ENCODE results near the gene PTPRD.

DNA sequence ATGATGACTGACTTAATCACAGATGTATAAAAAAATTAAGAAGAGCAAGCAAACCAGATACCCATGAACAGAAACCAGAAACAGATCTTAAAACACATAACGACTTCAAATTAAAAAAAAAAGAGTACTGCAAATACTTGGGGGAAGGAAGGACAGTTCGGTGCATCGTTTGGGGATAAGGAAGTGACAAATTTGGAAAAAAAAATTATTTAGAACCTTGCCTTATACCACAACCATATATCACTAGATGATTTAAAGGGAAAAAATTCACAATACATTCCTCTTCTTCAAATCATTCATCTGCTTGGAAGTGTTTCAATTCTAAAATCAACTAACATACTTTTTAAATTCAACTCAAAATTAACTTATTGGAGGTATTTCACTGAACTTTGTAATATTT, 1774.7 kb downstream of the PTPRD start:
- TF ChIP-seq SP2 (IDR thresholded peaks at IDR 0.05; ENCODE audit: extremely low read depth, low read depth, low read length, poor library complexity, severe bottlenecking) (no peak), TAF15 (IDR thresholded peaks at IDR 0.05; ENCODE audit: low read depth, low read length) (no peak), BMI1 (IDR thresholded peaks at IDR 0.05; ENCODE audit: low read length) (no peak), POLR2AphosphoS2 (IDR thresholded peaks at IDR 0.05; ENCODE audit: low read length) (no peak), JUND (IDR thresholded peaks at IDR 0.05; ENCODE audit: borderline replicate concordance, low read depth, low read length) (no peak), JUND (tag; IDR thresholded peaks at IDR 0.05; ENCODE audit: borderline replicate concordance, low read depth, low read length) (no peak), SP1 (CRISPR knock-in tag; IDR thresholded peaks at IDR 0.05) (no peak), ERF (CRISPR knock-in tag; IDR thresholded peaks at IDR 0.05) (no peak), RAD21 (CRISPR knock-in tag; conservative IDR thresholded peaks at IDR 0.05 in 1 of 2, IDR thresholded peaks at IDR 0.05 in 1 of 2) (no peak)
- TF ChIP-seq, protein P1, sequence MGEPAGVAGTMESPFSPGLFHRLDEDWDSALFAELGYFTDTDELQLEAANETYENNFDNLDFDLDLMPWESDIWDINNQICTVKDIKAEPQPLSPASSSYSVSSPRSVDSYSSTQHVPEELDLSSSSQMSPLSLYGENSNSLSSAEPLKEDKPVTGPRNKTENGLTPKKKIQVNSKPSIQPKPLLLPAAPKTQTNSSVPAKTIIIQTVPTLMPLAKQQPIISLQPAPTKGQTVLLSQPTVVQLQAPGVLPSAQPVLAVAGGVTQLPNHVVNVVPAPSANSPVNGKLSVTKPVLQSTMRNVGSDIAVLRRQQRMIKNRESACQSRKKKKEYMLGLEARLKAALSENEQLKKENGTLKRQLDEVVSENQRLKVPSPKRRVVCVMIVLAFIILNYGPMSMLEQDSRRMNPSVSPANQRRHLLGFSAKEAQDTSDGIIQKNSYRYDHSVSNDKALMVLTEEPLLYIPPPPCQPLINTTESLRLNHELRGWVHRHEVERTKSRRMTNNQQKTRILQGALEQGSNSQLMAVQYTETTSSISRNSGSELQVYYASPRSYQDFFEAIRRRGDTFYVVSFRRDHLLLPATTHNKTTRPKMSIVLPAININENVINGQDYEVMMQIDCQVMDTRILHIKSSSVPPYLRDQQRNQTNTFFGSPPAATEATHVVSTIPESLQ (CRISPR knock-in tag; IDR thresholded peaks at IDR 0.05): no peak
- TF ChIP-seq, protein P2, sequence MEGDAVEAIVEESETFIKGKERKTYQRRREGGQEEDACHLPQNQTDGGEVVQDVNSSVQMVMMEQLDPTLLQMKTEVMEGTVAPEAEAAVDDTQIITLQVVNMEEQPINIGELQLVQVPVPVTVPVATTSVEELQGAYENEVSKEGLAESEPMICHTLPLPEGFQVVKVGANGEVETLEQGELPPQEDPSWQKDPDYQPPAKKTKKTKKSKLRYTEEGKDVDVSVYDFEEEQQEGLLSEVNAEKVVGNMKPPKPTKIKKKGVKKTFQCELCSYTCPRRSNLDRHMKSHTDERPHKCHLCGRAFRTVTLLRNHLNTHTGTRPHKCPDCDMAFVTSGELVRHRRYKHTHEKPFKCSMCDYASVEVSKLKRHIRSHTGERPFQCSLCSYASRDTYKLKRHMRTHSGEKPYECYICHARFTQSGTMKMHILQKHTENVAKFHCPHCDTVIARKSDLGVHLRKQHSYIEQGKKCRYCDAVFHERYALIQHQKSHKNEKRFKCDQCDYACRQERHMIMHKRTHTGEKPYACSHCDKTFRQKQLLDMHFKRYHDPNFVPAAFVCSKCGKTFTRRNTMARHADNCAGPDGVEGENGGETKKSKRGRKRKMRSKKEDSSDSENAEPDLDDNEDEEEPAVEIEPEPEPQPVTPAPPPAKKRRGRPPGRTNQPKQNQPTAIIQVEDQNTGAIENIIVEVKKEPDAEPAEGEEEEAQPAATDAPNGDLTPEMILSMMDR (IDR thresholded peaks at IDR 0.05 in 2 of 3, conservative IDR thresholded peaks at IDR 0.05 in 1 of 3; ENCODE audit: insufficient read depth in 2 of 3, low read depth in 1 of 3, low read length in 3 of 3): no peak
- TF ChIP-seq, protein P3, sequence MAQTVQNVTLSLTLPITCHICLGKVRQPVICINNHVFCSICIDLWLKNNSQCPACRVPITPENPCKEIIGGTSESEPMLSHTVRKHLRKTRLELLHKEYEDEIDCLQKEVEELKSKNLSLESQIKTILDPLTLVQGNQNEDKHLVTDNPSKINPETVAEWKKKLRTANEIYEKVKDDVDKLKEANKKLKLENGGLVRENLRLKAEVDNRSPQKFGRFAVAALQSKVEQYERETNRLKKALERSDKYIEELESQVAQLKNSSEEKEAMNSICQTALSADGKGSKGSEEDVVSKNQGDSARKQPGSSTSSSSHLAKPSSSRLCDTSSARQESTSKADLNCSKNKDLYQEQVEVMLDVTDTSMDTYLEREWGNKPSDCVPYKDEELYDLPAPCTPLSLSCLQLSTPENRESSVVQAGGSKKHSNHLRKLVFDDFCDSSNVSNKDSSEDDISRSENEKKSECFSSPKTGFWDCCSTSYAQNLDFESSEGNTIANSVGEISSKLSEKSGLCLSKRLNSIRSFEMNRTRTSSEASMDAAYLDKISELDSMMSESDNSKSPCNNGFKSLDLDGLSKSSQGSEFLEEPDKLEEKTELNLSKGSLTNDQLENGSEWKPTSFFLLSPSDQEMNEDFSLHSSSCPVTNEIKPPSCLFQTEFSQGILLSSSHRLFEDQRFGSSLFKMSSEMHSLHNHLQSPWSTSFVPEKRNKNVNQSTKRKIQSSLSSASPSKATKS (CRISPR knock-in tag; IDR thresholded peaks at IDR 0.05): no peak
- TF ChIP-seq, protein P4, sequence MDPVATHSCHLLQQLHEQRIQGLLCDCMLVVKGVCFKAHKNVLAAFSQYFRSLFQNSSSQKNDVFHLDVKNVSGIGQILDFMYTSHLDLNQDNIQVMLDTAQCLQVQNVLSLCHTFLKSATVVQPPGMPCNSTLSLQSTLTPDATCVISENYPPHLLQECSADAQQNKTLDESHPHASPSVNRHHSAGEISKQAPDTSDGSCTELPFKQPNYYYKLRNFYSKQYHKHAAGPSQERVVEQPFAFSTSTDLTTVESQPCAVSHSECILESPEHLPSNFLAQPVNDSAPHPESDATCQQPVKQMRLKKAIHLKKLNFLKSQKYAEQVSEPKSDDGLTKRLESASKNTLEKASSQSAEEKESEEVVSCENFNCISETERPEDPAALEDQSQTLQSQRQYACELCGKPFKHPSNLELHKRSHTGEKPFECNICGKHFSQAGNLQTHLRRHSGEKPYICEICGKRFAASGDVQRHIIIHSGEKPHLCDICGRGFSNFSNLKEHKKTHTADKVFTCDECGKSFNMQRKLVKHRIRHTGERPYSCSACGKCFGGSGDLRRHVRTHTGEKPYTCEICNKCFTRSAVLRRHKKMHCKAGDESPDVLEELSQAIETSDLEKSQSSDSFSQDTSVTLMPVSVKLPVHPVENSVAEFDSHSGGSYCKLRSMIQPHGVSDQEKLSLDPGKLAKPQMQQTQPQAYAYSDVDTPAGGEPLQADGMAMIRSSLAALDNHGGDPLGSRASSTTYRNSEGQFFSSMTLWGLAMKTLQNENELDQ (CRISPR knock-in tag; IDR thresholded peaks at IDR 0.05; ENCODE audit: borderline replicate concordance): no peak
- TF ChIP-seq, protein P5, sequence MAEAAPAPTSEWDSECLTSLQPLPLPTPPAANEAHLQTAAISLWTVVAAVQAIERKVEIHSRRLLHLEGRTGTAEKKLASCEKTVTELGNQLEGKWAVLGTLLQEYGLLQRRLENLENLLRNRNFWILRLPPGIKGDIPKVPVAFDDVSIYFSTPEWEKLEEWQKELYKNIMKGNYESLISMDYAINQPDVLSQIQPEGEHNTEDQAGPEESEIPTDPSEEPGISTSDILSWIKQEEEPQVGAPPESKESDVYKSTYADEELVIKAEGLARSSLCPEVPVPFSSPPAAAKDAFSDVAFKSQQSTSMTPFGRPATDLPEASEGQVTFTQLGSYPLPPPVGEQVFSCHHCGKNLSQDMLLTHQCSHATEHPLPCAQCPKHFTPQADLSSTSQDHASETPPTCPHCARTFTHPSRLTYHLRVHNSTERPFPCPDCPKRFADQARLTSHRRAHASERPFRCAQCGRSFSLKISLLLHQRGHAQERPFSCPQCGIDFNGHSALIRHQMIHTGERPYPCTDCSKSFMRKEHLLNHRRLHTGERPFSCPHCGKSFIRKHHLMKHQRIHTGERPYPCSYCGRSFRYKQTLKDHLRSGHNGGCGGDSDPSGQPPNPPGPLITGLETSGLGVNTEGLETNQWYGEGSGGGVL (CRISPR knock-in tag; IDR thresholded peaks at IDR 0.05): no peak
